Measurements from ENCODE around the gene ZNF700. TPM values are rescaled to one million over a fixed set of nuclear protein-coding genes. Genes with fewer than 3 reads are reported as not detected.
"Not testable (repeated sequence)": the region's sequence is repeated elsewhere in the genome, so short reads cannot be mapped to it uniquely, and the experiment has no call there.

ZNF700 gene
- total and polyA plus RNA-seq, 8 donors = 6.5 to 22.7 (median 8.1) TPM

DNA sequence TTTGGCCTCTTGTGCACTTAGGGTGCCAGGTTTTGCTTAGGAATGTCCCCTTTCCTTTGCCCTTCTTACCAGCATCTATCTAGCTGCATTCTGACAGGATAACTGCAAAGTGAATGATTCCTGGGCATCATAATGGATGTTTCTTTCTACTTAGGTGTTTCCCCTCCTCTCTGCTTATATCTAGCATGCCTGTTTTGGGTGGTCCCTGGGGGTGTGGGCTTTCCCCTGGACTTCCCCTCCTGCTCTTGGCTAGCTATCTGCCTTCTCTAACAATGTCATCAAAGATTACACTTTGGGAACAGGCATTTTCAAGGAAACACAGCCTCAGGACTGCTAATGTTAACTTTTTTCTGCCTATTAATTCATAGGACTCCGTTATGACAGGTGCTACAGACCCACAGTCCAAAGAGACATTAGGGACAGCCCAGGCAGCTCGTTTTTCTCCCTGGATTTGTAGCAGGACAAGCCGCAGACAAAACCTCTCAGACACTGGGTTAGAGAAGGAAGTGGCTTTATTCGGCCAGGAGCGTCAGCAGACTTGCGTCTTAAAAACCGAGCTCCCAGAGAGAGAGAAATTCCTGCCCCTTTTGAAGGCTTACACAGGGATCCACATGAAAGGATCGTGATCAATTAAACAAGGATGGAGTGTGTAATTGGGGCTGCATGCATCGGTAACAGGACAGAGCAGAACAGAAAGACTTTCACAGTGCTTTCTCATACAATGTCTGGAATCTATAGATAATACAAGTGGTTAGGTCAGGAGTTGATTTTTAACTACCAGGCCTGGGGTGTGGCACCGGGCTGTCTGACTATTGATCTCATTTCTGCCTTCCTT, 17.3 kb downstream of the ZNF700 start:
- FAIRE-seq = no peak
- no peak for DNase-seq
- Histone ChIP-seq H3K36me3 (peaks cover 1 to 38% (median 7%) of the 10 kb centered on the region in 3 donors), H3K4me3 (no peak overlapping the region), H3K27ac (no peak overlapping the region), H3K27me3 (no peaks in the 10 kb centered on the region), H3K9me3 (peaks cover 0 to 15% (median 0%) of the 10 kb centered on the region in 4 donors), H3K4me1 (no peaks in the 10 kb centered on the region)
- no peak for ATAC-seq
- WGBS, 2 donors = 95 to 97% methylated on average over 10 of the region's 10 CpGs
- intact Hi-C loops (cut with DNase I) = no loop called here
- TF ChIP-seq, protein P1, sequence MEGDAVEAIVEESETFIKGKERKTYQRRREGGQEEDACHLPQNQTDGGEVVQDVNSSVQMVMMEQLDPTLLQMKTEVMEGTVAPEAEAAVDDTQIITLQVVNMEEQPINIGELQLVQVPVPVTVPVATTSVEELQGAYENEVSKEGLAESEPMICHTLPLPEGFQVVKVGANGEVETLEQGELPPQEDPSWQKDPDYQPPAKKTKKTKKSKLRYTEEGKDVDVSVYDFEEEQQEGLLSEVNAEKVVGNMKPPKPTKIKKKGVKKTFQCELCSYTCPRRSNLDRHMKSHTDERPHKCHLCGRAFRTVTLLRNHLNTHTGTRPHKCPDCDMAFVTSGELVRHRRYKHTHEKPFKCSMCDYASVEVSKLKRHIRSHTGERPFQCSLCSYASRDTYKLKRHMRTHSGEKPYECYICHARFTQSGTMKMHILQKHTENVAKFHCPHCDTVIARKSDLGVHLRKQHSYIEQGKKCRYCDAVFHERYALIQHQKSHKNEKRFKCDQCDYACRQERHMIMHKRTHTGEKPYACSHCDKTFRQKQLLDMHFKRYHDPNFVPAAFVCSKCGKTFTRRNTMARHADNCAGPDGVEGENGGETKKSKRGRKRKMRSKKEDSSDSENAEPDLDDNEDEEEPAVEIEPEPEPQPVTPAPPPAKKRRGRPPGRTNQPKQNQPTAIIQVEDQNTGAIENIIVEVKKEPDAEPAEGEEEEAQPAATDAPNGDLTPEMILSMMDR (IDR thresholded peaks at IDR 0.05) = no peak

DNA sequence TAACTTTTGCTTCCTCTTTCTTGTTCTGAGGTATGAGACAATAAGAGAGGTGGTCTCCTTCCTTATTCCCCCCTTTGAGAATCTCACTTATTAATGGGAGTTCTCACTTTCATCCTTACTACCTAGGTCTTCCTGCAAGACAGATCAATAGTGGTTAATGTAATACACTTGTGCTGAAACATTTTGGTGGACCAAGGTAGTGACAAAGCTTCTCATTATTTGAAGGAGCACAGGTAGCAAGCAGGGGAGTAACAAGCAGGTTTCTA, 17.9 kb downstream of the ZNF700 start:
- Histone ChIP-seq H3K9me3 (peaks cover 0 to 15% (median 2%) of the 10 kb centered on the region in 4 donors), H3K4me1 (no peaks in the 10 kb centered on the region), H3K27me3 (no peaks in the 10 kb centered on the region), H3K4me3 (no peak overlapping the region), H3K27ac (no peak overlapping the region), H3K36me3 (peaks cover 7 to 44% (median 11%) of the 10 kb centered on the region in 3 donors)
- no peak for DNase-seq
- intact Hi-C loops (cut with DNase I) = no loop called here
- ATAC-seq = no peak
- TF ChIP-seq, protein P1 (IDR thresholded peaks at IDR 0.05) = no peak
- FAIRE-seq = no peak

DNA sequence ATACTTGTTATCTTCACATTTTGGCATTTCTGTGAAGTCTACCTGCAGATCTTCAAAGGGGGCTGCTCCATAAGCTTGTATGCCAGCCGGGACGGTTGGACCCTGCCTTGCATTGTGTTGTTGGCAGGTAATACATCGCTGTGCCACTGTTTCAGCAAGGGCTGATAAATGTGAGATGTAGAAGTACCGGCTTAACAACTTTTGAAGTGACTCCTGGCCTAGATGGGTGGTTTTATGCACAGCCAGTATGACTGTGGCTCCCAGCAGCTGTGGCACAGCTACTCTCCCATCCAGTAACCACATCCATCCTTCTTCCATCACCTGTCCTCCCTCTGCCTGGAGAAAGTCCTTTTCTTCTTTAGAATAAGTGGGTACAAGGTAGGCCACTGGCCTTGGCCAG, 19.7 kb downstream of the ZNF700 start:
- Histone ChIP-seq H3K27ac (no peak overlapping the region), H3K4me3 (no peak overlapping the region), H3K27me3 (no peaks in the 10 kb centered on the region), H3K36me3 (peaks cover 21 to 62% (median 30%) of the 10 kb centered on the region in 3 donors), H3K4me1 (no peaks in the 10 kb centered on the region), H3K9me3 (peaks cover 0 to 31% (median 11%) of the 10 kb centered on the region in 4 donors)
- DNase-seq = no peak
- no peak for FAIRE-seq
- ATAC-seq = no peak
- 98 to 99% methylated on average over 4 of the region's 4 CpGs for WGBS, 2 donors
- TF ChIP-seq, protein P1 (IDR thresholded peaks at IDR 0.05) = no peak
- intact Hi-C loops (cut with DNase I) = no loop called here

DNA sequence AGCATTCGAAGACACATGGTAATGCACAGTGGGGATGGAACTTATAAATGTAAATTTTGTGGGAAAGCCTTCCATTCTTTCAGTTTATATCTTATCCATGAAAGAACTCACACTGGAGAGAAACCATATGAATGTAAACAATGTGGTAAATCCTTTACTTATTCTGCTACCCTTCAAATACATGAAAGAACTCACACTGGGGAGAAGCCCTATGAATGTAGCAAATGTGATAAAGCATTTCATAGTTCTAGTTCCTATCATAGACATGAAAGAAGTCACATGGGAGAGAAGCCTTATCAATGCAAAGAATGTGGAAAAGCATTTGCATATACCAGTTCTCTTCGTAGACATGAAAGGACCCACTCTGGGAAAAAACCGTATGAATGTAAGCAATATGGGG, 23.7 kb downstream of the ZNF700 start:
- Histone ChIP-seq H3K27ac (no peak overlapping the region), H3K4me3 (no peak overlapping the region), H3K36me3 (peaks cover 21 to 50% (median 36%) of the 10 kb centered on the region in 3 donors), H3K9me3 (peaks cover 0 to 37% (median 14%) of the 10 kb centered on the region in 4 donors), H3K4me1 (no peaks in the 10 kb centered on the region), H3K27me3 (no peaks in the 10 kb centered on the region)
- TF ChIP-seq, protein P1 (IDR thresholded peaks at IDR 0.05) = no peak
- FAIRE-seq (no peak), ATAC-seq (no peak), DNase-seq (no peak)
- intact Hi-C loops (cut with DNase I) = no loop called here
- 93 to 97% methylated on average over 3 of the region's 3 CpGs for WGBS, 2 donors

DNA sequence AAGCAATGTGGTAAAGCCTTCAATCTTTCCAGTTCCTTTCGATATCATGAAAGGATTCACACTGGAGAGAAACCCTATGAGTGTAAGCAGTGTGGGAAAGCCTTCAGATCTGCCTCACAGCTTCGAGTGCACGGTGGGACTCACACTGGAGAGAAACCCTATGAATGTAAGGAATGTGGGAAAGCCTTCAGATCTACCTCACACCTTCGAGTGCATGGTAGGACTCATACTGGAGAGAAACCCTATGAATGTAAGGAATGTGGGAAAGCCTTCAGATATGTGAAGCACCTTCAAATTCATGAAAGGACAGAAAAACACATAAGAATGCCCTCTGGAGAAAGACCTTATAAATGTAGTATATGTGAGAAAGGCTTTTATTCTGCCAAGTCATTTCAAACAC, 24.3 kb downstream of the ZNF700 start:
- Histone ChIP-seq H3K4me3 (no peak overlapping the region), H3K27ac (no peak overlapping the region), H3K9me3 (peaks cover 0 to 34% (median 14%) of the 10 kb centered on the region in 4 donors), H3K4me1 (no peaks in the 10 kb centered on the region), H3K27me3 (no peaks in the 10 kb centered on the region), H3K36me3 (peaks cover 21 to 46% (median 36%) of the 10 kb centered on the region in 3 donors)
- ATAC-seq = no peak
- TF ChIP-seq, protein P1 (IDR thresholded peaks at IDR 0.05) = no peak
- no peak for DNase-seq
- intact Hi-C loops (cut with DNase I) = no loop called here
- WGBS, 2 donors = 98 to 100% methylated on average over 4 of the region's 4 CpGs
- no peak for FAIRE-seq

DNA sequence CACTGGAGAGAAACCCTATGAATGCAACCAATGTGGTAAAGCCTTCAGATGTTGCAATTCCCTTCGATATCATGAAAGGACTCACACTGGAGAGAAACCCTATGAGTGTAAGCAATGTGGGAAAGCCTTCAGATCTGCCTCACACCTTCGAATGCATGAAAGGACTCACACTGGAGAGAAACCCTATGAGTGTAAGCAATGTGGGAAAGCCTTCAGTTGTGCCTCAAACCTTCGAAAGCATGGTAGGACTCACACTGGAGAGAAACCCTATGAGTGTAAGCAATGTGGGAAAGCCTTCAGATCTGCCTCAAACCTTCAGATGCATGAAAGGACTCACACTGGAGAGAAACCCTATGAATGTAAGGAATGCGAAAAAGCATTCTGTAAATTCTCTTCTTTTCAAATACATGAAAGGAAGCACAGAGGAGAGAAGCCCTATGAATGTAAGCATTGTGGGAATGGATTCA, 24.7 kb downstream of the ZNF700 start:
- H3K27ac ChIP-seq; H3K4me3 ChIP-seq; DNase-seq; H3K27me3 ChIP-seq; intact Hi-C loops (cut with DNase I); H3K4me1 ChIP-seq; FAIRE-seq; ATAC-seq: not testable (repeated sequence)
- 98 to 99% methylated on average over 4 of the region's 4 CpGs for whole genome bisulfite sequencing, 2 donors
- H3K9me3 ChIP-seq = peaks cover 0 to 34% (median 14%) of the 10 kb centered on the region in 4 donors
- peaks cover 21 to 46% (median 36%) of the 10 kb centered on the region in 3 donors for H3K36me3 ChIP-seq

Data from pancreas (tissue), 10 donors.